Liver (tissue), 9 donors: ENCODE data around the gene DUSP10. TPM values are rescaled to one million over a fixed set of nuclear protein-coding genes. Genes with fewer than 3 reads are reported as not detected.

ENCODE experiments used
- DNase-seq: peaks from one replicate; pipeline ENCODE4 v3.0.0-alpha.2; 2017; ENCODE audit warnings: low spot score
- H3K27ac ChIP-seq, 2 donors: one replicate each; pipeline ENCODE4 v1.7.0; 2013; ENCODE audit warnings: inconsistent platforms in 2 of 2, low read length in 2 of 2, control low read depth in 1 of 2, low read depth in 1 of 2, mild to moderate bottlenecking in 1 of 2
- H3K27me3 ChIP-seq, 4 donors: one replicate each; pipeline versions ENCODE4 v1.6.1 to v1.7.0; 2013; ENCODE audit warnings: low read length in 3 of 4, inconsistent platforms in 1 of 4, mild to moderate bottlenecking in 1 of 4, moderate library complexity in 1 of 4; ENCODE audit not compliant: control insufficient read depth in 4 of 4, insufficient read depth in 4 of 4
- H3K36me3 ChIP-seq, 4 donors: one replicate each; pipeline versions ENCODE4 v1.6.1 to v1.7.0; 2013; ENCODE audit warnings: low read length in 3 of 4, mild to moderate bottlenecking in 3 of 4, low read depth in 1 of 4, moderate library complexity in 1 of 4; ENCODE audit not compliant: control insufficient read depth in 4 of 4, insufficient read depth in 3 of 4
- H3K4me1 ChIP-seq, 4 donors: one replicate each; pipeline versions ENCODE4 v1.6.1 to v1.7.0; 2013; ENCODE audit warnings: low read length in 3 of 4, mild to moderate bottlenecking in 3 of 4, moderate library complexity in 1 of 4; ENCODE audit not compliant: control insufficient read depth in 4 of 4, insufficient read depth in 4 of 4
- H3K4me3 ChIP-seq, 3 donors: one replicate each; pipeline versions ENCODE4 v1.6.1 to v1.7.0; 2013; ENCODE audit warnings: low read length in 3 of 3, control low read depth in 1 of 3, low read depth in 1 of 3, mild to moderate bottlenecking in 1 of 3
- H3K9ac ChIP-seq, 2 donors: one replicate each; pipeline ENCODE4 v1.7.0; 2013; ENCODE audit warnings: low read length in 2 of 2, mild to moderate bottlenecking in 2 of 2, moderate library complexity in 2 of 2, control low read depth in 1 of 2, low read depth in 1 of 2
- H3K9me3 ChIP-seq, 4 donors: one replicate each; pipeline versions ENCODE4 v1.6.1 to v1.7.0; 2013; ENCODE audit warnings: low read length in 3 of 4; ENCODE audit not compliant: control insufficient read depth in 4 of 4
- EGR1 ChIP-seq, 2 donors: IDR thresholded peaks; 2 replicates each; pipeline ENCODE4 v1.6.1; 2016 to 2018; ENCODE audit warnings: antibody characterized with exemption in 2 of 2, low read depth in 2 of 2
- FOXA1 ChIP-seq: IDR thresholded peaks from 2 replicates; pipeline ENCODE4 v1.6.1; 2016; ENCODE audit warnings: antibody characterized with exemption
- FOXA2 ChIP-seq: IDR thresholded peaks from 2 replicates; pipeline ENCODE4 v1.6.1; 2016; ENCODE audit warnings: antibody characterized with exemption
- GABPA ChIP-seq, 2 donors: IDR thresholded peaks in 1 of 2; conservative IDR thresholded peaks in 1 of 2; 2 replicates each; pipeline ENCODE4 v1.6.1; 2016; ENCODE audit warnings: antibody characterized with exemption in 2 of 2, mild to moderate bottlenecking in 1 of 2, moderate library complexity in 1 of 2
- HNF4A ChIP-seq, 2 donors: conservative IDR thresholded peaks; 2 replicates each; pipeline ENCODE4 v1.6.1; 2016; ENCODE audit warnings: antibody characterized with exemption in 2 of 2, mild to moderate bottlenecking in 2 of 2
- HNF4G ChIP-seq: IDR thresholded peaks from 2 replicates; pipeline ENCODE4 v1.6.1; 2016; ENCODE audit warnings: antibody characterized with exemption
- NR2F2 ChIP-seq: IDR thresholded peaks from 2 replicates; pipeline ENCODE4 v1.6.1; 2016; ENCODE audit warnings: antibody characterized with exemption
- RAD21 ChIP-seq, 2 donors: IDR thresholded peaks; 2 replicates each; pipeline ENCODE4 v1.6.1; 2016; ENCODE audit warnings: antibody characterized with exemption in 2 of 2, mild to moderate bottlenecking in 2 of 2
- RXRA ChIP-seq, 2 donors: IDR thresholded peaks; 2 replicates each; pipeline ENCODE4 v1.6.1; 2017 to 2018; ENCODE audit warnings: antibody characterized with exemption in 2 of 2, mild to moderate bottlenecking in 1 of 2
- SP1 ChIP-seq: IDR thresholded peaks from 2 replicates; pipeline ENCODE4 v1.6.1; 2018; ENCODE audit warnings: antibody characterized with exemption, mild to moderate bottlenecking
- TAF1 ChIP-seq: conservative IDR thresholded peaks from 2 replicates; pipeline ENCODE4 v1.6.1; 2016; ENCODE audit warnings: antibody characterized with exemption, mild to moderate bottlenecking
- YY1 ChIP-seq: IDR thresholded peaks from 2 replicates; pipeline ENCODE4 v1.6.1; 2016; ENCODE audit warnings: antibody characterized with exemption, mild to moderate bottlenecking
- WGBS: extraction: QIAGEN DNeasy Blood & Tissue Kit; methylation state at CpG from one replicate; pipeline ENCODE4 v1.1.7; 2013; 5-methylcytosine and 5-hydroxymethylcytosine counted together
- polyA plus RNA-seq, 2 donors: library from polyadenylated mRNA; stranded (reverse) in 1 of 2; unstranded in 1 of 2; fragments of 200-250 nt in 1 of 2; fragments of >200 nt in 1 of 2; fragmentation: Nextera tagmentation in 1 of 2; extraction: Ambion mirVana in 1 of 2; gene quantifications; one replicate each; pipeline versions ENCODE4 v1.2.1 to v1.2.3, GENCODE V29; 2013 to 2015
- total RNA-seq, 2 donors: library from RNA; depleted of rRNA; stranded (reverse); fragments of >200 nt; gene quantifications; one replicate each; pipeline ENCODE4 v1.2.3, GENCODE V29; 2014
- TF ChIP-seq, protein P1 (sequence below): IDR thresholded peaks from 2 replicates; pipeline ENCODE4 v1.6.1; 2016; ENCODE audit warnings: antibody characterized with exemption, mild to moderate bottlenecking
- TF ChIP-seq, protein P2 (sequence below): IDR thresholded peaks from 2 replicates; pipeline ENCODE4 v1.6.1; 2016; ENCODE audit warnings: antibody characterized with exemption
- TF ChIP-seq, protein P3 (sequence below): IDR thresholded peaks from 2 replicates; pipeline ENCODE4 v1.6.1; 2016; ENCODE audit warnings: antibody characterized with exemption
- donor health status: healthy.
- donor health status: healthy.
- donor health status: healthy.
- donor health status: healthy.
- donor health status: healthy.

Gene DUSP10
- total and polyA plus RNA-seq, 4 donors, result 6.7 to 15.4 (median 10.7) TPM

DNA sequence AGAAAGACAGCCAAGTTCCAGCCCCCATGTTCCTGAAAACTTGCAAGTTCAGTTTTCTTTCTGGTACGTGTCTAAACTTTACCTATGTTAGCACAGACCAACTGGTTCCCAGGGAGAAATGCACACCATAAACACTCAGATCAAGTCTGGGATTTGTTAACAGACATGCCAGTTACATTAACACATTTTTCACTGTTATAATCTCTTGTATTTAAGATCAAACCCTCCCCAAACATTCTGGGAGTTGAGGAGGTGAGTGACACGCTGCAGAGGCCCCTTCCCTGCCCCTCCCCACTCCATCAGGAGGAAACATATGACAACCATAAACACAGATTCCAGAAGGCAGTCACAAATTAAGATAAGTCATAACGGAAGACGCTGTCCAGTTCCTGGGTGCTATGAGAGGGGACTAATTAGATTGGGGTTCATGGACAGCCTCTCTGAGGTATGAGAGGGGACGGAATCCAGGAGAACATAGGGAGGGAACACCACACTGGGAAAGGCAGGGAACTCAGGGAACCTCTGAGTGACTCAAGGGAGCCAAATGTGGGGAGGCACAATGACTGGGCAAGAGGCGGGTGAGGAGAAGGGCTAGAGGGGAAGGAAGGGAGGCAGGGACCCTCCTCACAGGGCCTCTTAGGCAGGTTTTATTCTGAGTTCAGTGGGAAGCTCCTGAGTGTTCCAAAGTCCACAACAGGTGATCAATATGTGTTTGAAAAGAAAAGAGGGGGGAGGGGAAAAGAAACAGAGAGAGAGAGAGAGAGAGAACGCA, 25.0 kb downstream of the DUSP10 start:
- no peak overlapping the region for H3K4me3 ChIP-seq
- peak overlapping the region; percentile 78 to 82 for H3K27ac ChIP-seq
- 44% methylated on average over 7 of the region's 7 CpGs for whole genome bisulfite sequencing
- TF ChIP-seq HNF4A (conservative IDR thresholded peaks at IDR 0.05), result peak; percentile 65 to 88
- peak in 1 of 2 donors; percentile 30 for TF ChIP-seq RAD21 (IDR thresholded peaks at IDR 0.05)
- TF ChIP-seq, protein P1, sequence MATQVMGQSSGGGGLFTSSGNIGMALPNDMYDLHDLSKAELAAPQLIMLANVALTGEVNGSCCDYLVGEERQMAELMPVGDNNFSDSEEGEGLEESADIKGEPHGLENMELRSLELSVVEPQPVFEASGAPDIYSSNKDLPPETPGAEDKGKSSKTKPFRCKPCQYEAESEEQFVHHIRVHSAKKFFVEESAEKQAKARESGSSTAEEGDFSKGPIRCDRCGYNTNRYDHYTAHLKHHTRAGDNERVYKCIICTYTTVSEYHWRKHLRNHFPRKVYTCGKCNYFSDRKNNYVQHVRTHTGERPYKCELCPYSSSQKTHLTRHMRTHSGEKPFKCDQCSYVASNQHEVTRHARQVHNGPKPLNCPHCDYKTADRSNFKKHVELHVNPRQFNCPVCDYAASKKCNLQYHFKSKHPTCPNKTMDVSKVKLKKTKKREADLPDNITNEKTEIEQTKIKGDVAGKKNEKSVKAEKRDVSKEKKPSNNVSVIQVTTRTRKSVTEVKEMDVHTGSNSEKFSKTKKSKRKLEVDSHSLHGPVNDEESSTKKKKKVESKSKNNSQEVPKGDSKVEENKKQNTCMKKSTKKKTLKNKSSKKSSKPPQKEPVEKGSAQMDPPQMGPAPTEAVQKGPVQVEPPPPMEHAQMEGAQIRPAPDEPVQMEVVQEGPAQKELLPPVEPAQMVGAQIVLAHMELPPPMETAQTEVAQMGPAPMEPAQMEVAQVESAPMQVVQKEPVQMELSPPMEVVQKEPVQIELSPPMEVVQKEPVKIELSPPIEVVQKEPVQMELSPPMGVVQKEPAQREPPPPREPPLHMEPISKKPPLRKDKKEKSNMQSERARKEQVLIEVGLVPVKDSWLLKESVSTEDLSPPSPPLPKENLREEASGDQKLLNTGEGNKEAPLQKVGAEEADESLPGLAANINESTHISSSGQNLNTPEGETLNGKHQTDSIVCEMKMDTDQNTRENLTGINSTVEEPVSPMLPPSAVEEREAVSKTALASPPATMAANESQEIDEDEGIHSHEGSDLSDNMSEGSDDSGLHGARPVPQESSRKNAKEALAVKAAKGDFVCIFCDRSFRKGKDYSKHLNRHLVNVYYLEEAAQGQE, result peak; percentile 93
- peak; percentile 72 for TF ChIP-seq HNF4G
- TF ChIP-seq RXRA (IDR thresholded peaks at IDR 0.05), result peak in 1 of 2 donors; percentile 57
- TF ChIP-seq SP1, result peak; percentile 69
- TF ChIP-seq TAF1, result no peak
- TF ChIP-seq, protein P2, sequence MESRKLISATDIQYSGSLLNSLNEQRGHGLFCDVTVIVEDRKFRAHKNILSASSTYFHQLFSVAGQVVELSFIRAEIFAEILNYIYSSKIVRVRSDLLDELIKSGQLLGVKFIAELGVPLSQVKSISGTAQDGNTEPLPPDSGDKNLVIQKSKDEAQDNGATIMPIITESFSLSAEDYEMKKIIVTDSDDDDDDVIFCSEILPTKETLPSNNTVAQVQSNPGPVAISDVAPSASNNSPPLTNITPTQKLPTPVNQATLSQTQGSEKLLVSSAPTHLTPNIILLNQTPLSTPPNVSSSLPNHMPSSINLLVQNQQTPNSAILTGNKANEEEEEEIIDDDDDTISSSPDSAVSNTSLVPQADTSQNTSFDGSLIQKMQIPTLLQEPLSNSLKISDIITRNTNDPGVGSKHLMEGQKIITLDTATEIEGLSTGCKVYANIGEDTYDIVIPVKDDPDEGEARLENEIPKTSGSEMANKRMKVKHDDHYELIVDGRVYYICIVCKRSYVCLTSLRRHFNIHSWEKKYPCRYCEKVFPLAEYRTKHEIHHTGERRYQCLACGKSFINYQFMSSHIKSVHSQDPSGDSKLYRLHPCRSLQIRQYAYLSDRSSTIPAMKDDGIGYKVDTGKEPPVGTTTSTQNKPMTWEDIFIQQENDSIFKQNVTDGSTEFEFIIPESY, result no peak
- TF ChIP-seq FOXA1, result no peak
- H3K27me3 ChIP-seq, result no peaks in the 10 kb centered on the region
- peak overlapping the region; percentile 6 to 56 for H3K9ac ChIP-seq
- DNase-seq, result no peak
- H3K9me3 ChIP-seq, result no peaks in the 10 kb centered on the region
- peaks cover 17 to 81% (median 57%) of the 10 kb centered on the region in 4 donors for H3K4me1 ChIP-seq
- peaks cover 0 to 4% (median 0%) of the 10 kb centered on the region in 4 donors for H3K36me3 ChIP-seq

DNA sequence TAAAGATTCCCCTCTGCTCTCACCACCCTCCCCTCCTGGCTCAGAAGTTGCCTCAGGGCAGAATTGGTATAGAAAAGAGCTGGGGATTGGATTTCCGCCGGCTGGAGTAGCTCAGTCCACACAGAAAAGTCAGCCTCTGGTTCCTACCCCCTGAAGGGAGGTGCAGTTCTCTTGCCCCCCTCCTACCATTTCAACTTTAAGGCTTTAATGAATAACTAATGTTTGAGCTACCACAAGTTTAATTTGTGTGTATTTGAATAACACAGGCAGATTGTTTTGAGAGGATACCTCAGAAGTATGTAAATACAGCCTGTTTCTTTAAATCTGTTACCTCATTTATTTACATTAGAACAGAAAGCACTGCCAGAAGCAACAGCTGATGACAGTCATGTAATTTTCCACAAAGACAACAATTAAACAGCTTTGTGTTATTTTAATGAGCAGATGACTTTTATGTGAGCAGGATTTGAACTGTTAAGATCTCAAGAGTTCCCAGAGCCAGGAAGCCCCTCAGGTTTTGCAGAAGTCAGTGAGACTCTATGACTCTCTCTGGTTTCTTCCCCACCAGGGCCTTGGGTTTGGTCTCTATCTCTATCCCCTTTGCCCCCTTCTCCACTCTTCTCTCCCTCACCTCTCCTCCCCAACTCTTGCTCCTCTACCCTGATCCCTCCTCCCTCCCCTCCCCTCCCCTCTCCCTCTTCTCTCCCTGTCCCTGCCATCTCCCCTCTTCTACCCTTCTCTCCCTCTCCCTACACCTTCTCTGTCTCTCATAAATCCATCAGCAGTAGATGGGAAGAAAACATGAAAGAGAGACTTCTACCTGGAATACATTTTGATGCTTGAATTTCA, 26.3 kb downstream of the DUSP10 start:
- Histone ChIP-seq H3K27me3 (no peaks in the 10 kb centered on the region), H3K27ac (peak overlapping the region; percentile 78 to 82), H3K4me1 (peaks cover 25 to 83% (median 67%) of the 10 kb centered on the region in 4 donors), H3K9ac (peak overlapping the region in 1 of 2 donors; percentile 59), H3K36me3 (peaks cover 0 to 4% (median 0%) of the 10 kb centered on the region in 4 donors), H3K9me3 (no peaks in the 10 kb centered on the region), H3K4me3 (no peak overlapping the region)
- WGBS, result 21% methylated on average over 2 of the region's 2 CpGs
- DNase-seq, result no peak
- TF ChIP-seq HNF4A (conservative IDR thresholded peaks at IDR 0.05) (peak; percentile 31 to 41), FOXA2 (peak; percentile 78), RAD21 (IDR thresholded peaks at IDR 0.05) (peak in 1 of 2 donors; percentile 50), EGR1 (IDR thresholded peaks at IDR 0.05; ENCODE audit: low read depth in 2 of 2) (no peak), SP1 (peak; percentile 58), RXRA (IDR thresholded peaks at IDR 0.05) (peak; percentile 34 to 37), TAF1 (peak; percentile 34), NR2F2 (no peak), FOXA1 (peak; percentile 69), HNF4G (no peak), GABPA (IDR thresholded peaks at IDR 0.05 in 1 of 2, conservative IDR thresholded peaks at IDR 0.05 in 1 of 2) (no peak), YY1 (peak; percentile 39)
- TF ChIP-seq, protein P1, result peak; percentile 31
- TF ChIP-seq, protein P2, result no peak
- TF ChIP-seq, protein P3, sequence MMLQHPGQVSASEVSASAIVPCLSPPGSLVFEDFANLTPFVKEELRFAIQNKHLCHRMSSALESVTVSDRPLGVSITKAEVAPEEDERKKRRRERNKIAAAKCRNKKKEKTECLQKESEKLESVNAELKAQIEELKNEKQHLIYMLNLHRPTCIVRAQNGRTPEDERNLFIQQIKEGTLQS, result peak; percentile 8
